Heart left ventricle (tissue), 16 donors: ENCODE results near the gene CEP350. TPM values are rescaled to one million over a fixed set of nuclear protein-coding genes. Genes with fewer than 3 reads are reported as not detected.

Experiments used
- ATAC-seq, 4 donors: fragments of 200-7000 bp; cut with Tn5 transposase; one replicate each; pipeline ENCODE4 v1.9.1; 2020 to 2022; ENCODE audit warnings: moderate library complexity in 4 of 4, mild to moderate bottlenecking in 3 of 4, moderate number of reproducible peaks in 1 of 4
- DNase-seq, 5 donors: peaks; one replicate each; pipeline ENCODE4 v3.0.0-alpha.2; 2020
- H3K27ac ChIP-seq, 12 donors: fragments of 200-600 bp; sonication (generic) in 4 of 12; one replicate each; pipeline versions ENCODE4 v1.5.0 to v1.8.0; 2016 to 2022; ENCODE audit warnings: mild to moderate bottlenecking in 2 of 12
- H3K27me3 ChIP-seq, 9 donors: fragments of 200-600 bp; sonication (generic) in 2 of 9; one replicate each; pipeline versions ENCODE4 v1.5.1 to v1.8.0; 2016 to 2022; ENCODE audit warnings: mild to moderate bottlenecking in 3 of 9
- H3K36me3 ChIP-seq, 9 donors: fragments of 200-600 bp; sonication (generic) in 2 of 9; one replicate each; pipeline versions ENCODE4 v1.5.0 to v1.8.0; 2018 to 2022; ENCODE audit warnings: mild to moderate bottlenecking in 2 of 9
- H3K4me1 ChIP-seq, 12 donors: fragments of 200-600 bp; sonication (generic) in 4 of 12; one replicate each; pipeline versions ENCODE4 v1.5.0 to v1.8.0; 2016 to 2022; ENCODE audit warnings: mild to moderate bottlenecking in 3 of 12
- H3K4me3 ChIP-seq, 12 donors: fragments of 200-600 bp; sonication (generic) in 4 of 12; one replicate each; pipeline versions ENCODE4 v1.5.0 to v1.8.0; 2017 to 2022; ENCODE audit warnings: mild to moderate bottlenecking in 9 of 12, moderate library complexity in 4 of 12
- H3K9me3 ChIP-seq, 12 donors: fragments of 200-600 bp; sonication (generic) in 4 of 12; one replicate each; pipeline versions ENCODE4 v1.5.0 to v1.8.0; 2016 to 2022; ENCODE audit warnings: mild to moderate bottlenecking in 1 of 12
- POLR2A ChIP-seq, 2 donors: fragments of 450-650 bp; IDR thresholded peaks; one replicate each; pipeline ENCODE4 v1.6.1; 2017; ENCODE audit warnings: antibody characterized with exemption in 2 of 2, mild to moderate bottlenecking in 2 of 2, moderate library complexity in 2 of 2
- WGBS, 4 donors: extraction: QIAGEN DNeasy Blood & Tissue Kit in 2 of 4; methylation state at CpG; one replicate each; pipeline versions ENCODE4 v1.1.5 to v1.1.7; 2013 to 2018; 5-methylcytosine and 5-hydroxymethylcytosine counted together
- intact Hi-C, 10 donors: fragments of 100-400 bp; cut with DNase I; formaldehyde crosslinking; loops; one replicate each; pipeline versions ENCODE4 v1.11.1 to v1.14.2; 2022
- polyA plus RNA-seq, 2 donors: library from polyadenylated mRNA; stranded (reverse); fragments of 200-250 nt; gene quantifications; one replicate each; pipeline ENCODE4 v1.2.3, GENCODE V29; 2013
- total RNA-seq, 9 donors: library from RNA; depleted of rRNA in 2 of 9; stranded (reverse); fragments of >200 nt in 2 of 9; fragmentation: NEBNext Ultra II Directional in 3 of 9; extraction: Animal tissue kit (Norgen Biotek cat#: 25700) in 3 of 9; gene quantifications; one replicate each; pipeline versions ENCODE4 v1.1.0 to v1.2.4, GENCODE V29; 2016 to 2023
- TF ChIP-seq, protein P1 (sequence below), 12 donors: fragments of 200-600 bp; sonication (generic) in 4 of 12; IDR thresholded peaks; one replicate each; pipeline versions ENCODE4 v1.5.0 to v1.8.0; 2018 to 2022; ENCODE audit warnings: antibody characterized with exemption in 12 of 12, mild to moderate bottlenecking in 5 of 12
- donor health status: ischemic (EF 13 %, LVEDD 7.1; RV severe dilation, severe dysfunction).
- donor health status: healthy with polysubstance abuse.
- donor health status: DM: no; HTN: yes; CAD: no.
- donor health status: DM: no; HTN: no; CAD: no.
- donor health status: ischemic (EF 25% LVEDD 6.9; RV normal size, moderate dysfunction).
- donor health status: ischemic (EF 25% LVEDD 5.7; RV mildly dilated, moderate dysfunction).
- donor health status: healthy.
- donor health status: DM: yes; HTN: yes; CAD: no.
- donor health status: ischemic (EF 35%, LVEDD 5.7; RV mildly dilated, moderate dysfunction).
- donor health status: nonischemic (EF 11% LVEDD 7.7; RV severe dilation, severe dysfunction).
- donor health status: DM: yes; HTN: yes; CAD: no.
- donor health status: PGD.
- donor health status: ischemic (EF 29% LVEDD 5.4; RV normal size, mild dysfunction).
- donor health status: nonischemic (EF 23%, LVEDD 6.1; RV moderate dilation, normal function).

The CEP350 gene
- total and polyA plus RNA-seq, 11 donors: 7.8 to 65.3 (median 40.4) TPM

- Histone ChIP-seq H3K36me3 (peaks cover 3 to 100% (median 95%) of the 10 kb centered on the region in 9 donors), H3K4me1 (no peaks in the 10 kb centered on the region), H3K4me3 (no peak overlapping the region), H3K9me3 (no peaks in the 10 kb centered on the region), H3K27me3 (no peaks in the 10 kb centered on the region), H3K27ac (no peak overlapping the region)
- TF ChIP-seq, protein P1, sequence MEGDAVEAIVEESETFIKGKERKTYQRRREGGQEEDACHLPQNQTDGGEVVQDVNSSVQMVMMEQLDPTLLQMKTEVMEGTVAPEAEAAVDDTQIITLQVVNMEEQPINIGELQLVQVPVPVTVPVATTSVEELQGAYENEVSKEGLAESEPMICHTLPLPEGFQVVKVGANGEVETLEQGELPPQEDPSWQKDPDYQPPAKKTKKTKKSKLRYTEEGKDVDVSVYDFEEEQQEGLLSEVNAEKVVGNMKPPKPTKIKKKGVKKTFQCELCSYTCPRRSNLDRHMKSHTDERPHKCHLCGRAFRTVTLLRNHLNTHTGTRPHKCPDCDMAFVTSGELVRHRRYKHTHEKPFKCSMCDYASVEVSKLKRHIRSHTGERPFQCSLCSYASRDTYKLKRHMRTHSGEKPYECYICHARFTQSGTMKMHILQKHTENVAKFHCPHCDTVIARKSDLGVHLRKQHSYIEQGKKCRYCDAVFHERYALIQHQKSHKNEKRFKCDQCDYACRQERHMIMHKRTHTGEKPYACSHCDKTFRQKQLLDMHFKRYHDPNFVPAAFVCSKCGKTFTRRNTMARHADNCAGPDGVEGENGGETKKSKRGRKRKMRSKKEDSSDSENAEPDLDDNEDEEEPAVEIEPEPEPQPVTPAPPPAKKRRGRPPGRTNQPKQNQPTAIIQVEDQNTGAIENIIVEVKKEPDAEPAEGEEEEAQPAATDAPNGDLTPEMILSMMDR (IDR thresholded peaks at IDR 0.05): no peak
- no peak for TF ChIP-seq POLR2A (IDR thresholded peaks at IDR 0.05)
- DNase-seq: no peak
- intact Hi-C loops: loop anchor here in 2 of 10 donors (10.0 kb wide), 2 partner anchors 155 to 165 kb away; no protein-coding TSS in a partner anchor
- WGBS, 4 donors: 91 to 95% (median 93%) methylated on average over 6 of the region's 6 CpGs
- no peak for ATAC-seq
Measured at GRCh38 chr1:180070286-180070685, 115.7 kb downstream of the CEP350 start.

DNA sequence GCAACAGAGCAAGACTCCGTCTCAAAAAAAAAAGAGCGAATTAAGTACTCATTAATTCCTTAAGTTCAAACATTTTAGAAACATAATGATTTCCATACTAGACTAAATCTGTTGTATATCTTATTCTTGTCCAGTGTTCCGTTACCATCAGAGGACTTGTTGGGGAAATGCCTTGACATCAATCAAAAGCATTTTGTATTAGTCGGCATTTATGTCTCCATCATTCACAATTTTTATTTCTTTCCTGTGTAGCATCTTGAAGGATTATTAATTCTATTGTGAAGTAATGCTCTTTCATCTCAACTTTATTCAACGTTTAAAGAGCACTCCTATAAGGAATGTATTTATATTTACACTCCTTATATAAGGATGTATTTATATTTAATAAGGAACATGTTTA is 117.1 kb downstream of the CEP350 start:
- no peak for TF ChIP-seq POLR2A (IDR thresholded peaks at IDR 0.05)
- TF ChIP-seq, protein P1 (IDR thresholded peaks at IDR 0.05): no peak
- no peak for ATAC-seq
- DNase-seq: no peak
- H3K4me3 ChIP-seq: no peak overlapping the region
- H3K9me3 ChIP-seq: no peaks in the 10 kb centered on the region
- H3K27me3 ChIP-seq: no peaks in the 10 kb centered on the region
- no peak overlapping the region for H3K27ac ChIP-seq
- H3K4me1 ChIP-seq: no peaks in the 10 kb centered on the region
- intact Hi-C loops: loop anchor here in 2 of 10 donors (10.0 kb wide), 2 partner anchors 157 to 167 kb away; no protein-coding TSS in a partner anchor
- 90 to 96% (median 91%) methylated on average over 5 of the region's 5 CpGs for WGBS, 4 donors
- peaks cover 3 to 100% (median 95%) of the 10 kb centered on the region in 9 donors for H3K36me3 ChIP-seq

- H3K36me3 ChIP-seq: peaks cover 0 to 100% (median 91%) of the 10 kb centered on the region in 9 donors
- intact Hi-C loops: no loop called here
- H3K27ac ChIP-seq: no peak overlapping the region
Measured at GRCh38 chr1:180080439-180080838, 125.8 kb downstream of the CEP350 start.

GRCh38 chr1:180081474-180081873 is 126.9 kb downstream of the CEP350 start:
- no peak for ATAC-seq
- Histone ChIP-seq H3K4me1 (no peaks in the 10 kb centered on the region), H3K27me3 (no peaks in the 10 kb centered on the region), H3K4me3 (no peak overlapping the region), H3K27ac (no peak overlapping the region), H3K9me3 (no peaks in the 10 kb centered on the region), H3K36me3 (peaks cover 0 to 100% (median 91%) of the 10 kb centered on the region in 9 donors)
- TF ChIP-seq, protein P1 (IDR thresholded peaks at IDR 0.05): no peak
- no peak for DNase-seq
- intact Hi-C loops: no loop called here
- 90 to 96% (median 91%) methylated on average over 2 of the region's 2 CpGs for WGBS, 4 donors

More at GRCh38 chr1:180080439-180080838, 125.8 kb downstream of the CEP350 start:
- 96 to 100% (median 98%) methylated on average over 1 of the region's 1 CpG for WGBS, 4 donors
- Histone ChIP-seq H3K4me1 (no peaks in the 10 kb centered on the region), H3K9me3 (no peaks in the 10 kb centered on the region), H3K4me3 (no peak overlapping the region), H3K27me3 (no peaks in the 10 kb centered on the region)
- TF ChIP-seq, protein P1 (IDR thresholded peaks at IDR 0.05): no peak
- no peak for TF ChIP-seq POLR2A (IDR thresholded peaks at IDR 0.05)
- ATAC-seq: no peak
- no peak for DNase-seq
